ENCODE measurements around the gene PODNL1. TPM values are rescaled to one million over a fixed set of nuclear protein-coding genes. Genes with fewer than 3 reads are reported as not detected.

PODNL1 gene
- total and polyA plus RNA-seq, 2 of the 8 experiments (the other 6 are each of a cell fraction or from before 2014, with no cell fraction given): 1.0 to 1.5 TPM

- Histone ChIP-seq H4K20me1 (replicated peaks in 1 of 2; ENCODE audit: control insufficient read depth in 1 of 2, insufficient read depth in 2 of 2, low read length in 2 of 2) (peaks cover 0 to 6% of the 10 kb centered on the region in 2 experiments), H3K4me2 (ENCODE audit: insufficient read depth in 1 of 2, low read depth in 2 of 2, low read length in 2 of 2) (peak overlapping the region; percentile 17 to 34; a peak in 2 of 4 replicates), H2AK5ac (ENCODE audit: low read depth, low read length) (no peak overlapping the region), H3K36me3 (ENCODE audit: control insufficient read depth in 2 of 4, insufficient read depth in 4 of 4, low read length in 3 of 4) (0 out of 8 replicates have a peak, but pooled peaks cover 0 to 2% (median 0%) of the 10 kb centered on the region in 4 experiments), H3K9me3 (ENCODE audit: insufficient read depth in 2 of 2, low read depth in 1 of 2, low read length in 1 of 2) (no peaks in the 10 kb centered on the region), H3K14ac (ENCODE audit: insufficient read length) (no peak overlapping the region), H2BK12ac (ENCODE audit: low read depth, low read length) (peak overlapping the region; percentile 29; the same call in 1 of the 2 replicates), H2BK120ac (replicated peaks; ENCODE audit: low read depth, low read length) (no peak overlapping the region), H3K79me1 (ENCODE audit: low read depth, low read length) (peaks cover 3% of the 10 kb centered on the region; the same call in 1 of the 2 replicates), H4K5ac (ENCODE audit: insufficient read length, low read depth, low read length) (peak overlapping the region; percentile 54), H2AFZ (ENCODE audit: low read length) (no peak overlapping the region), H2BK5ac (ENCODE audit: low read depth, low read length) (peak overlapping the region; percentile 82), H4K91ac (replicated peaks; ENCODE audit: insufficient read length, low read length) (peak overlapping the region; percentile 54), H3K18ac (ENCODE audit: extremely low read depth, low read length) (peak overlapping the region; percentile 44), H3K23me2 (ENCODE audit: low read depth, low read length) (peaks cover 14% of the 10 kb centered on the region; the same call in 1 of the 2 replicates), H3K23ac (ENCODE audit: insufficient read length) (no peak overlapping the region), H2BK20ac (ENCODE audit: low read length) (no peak overlapping the region), H3K27me3 (replicated peaks in 1 of 4; ENCODE audit: control insufficient read depth in 3 of 4, extremely low read depth in 1 of 4, insufficient read depth in 3 of 4, low read length in 3 of 4) (peaks cover 0 to 2% (median 0%) of the 10 kb centered on the region in 4 experiments; a peak in 1 of 7 replicates), H3K27ac (ENCODE audit: low read depth, low read length) (no peak overlapping the region), H3K4ac (replicated peaks; ENCODE audit: insufficient read length, low read depth, low read length) (no peak overlapping the region), H4K8ac (ENCODE audit: extremely low read depth, insufficient read depth, low read length) (peak overlapping the region; percentile 66), H3K56ac (replicated peaks; ENCODE audit: insufficient read length, low read depth, low read length) (no peak overlapping the region), H3K4me3 (ENCODE audit: extremely low read depth in 1 of 4, insufficient read depth in 2 of 4, low read depth in 3 of 4, low read length in 4 of 4) (no peak overlapping the region), H3K79me2 (ENCODE audit: control insufficient read depth in 1 of 2, insufficient read depth in 2 of 2, low read length in 2 of 2) (no peaks in the 10 kb centered on the region), H3K4me1 (replicated peaks in 1 of 4; ENCODE audit: control insufficient read depth in 3 of 4, insufficient read depth in 4 of 4, low read length in 3 of 4) (peaks cover 3 to 34% (median 19%) of the 10 kb centered on the region in 4 experiments), H3K9ac (replicated peaks in 1 of 4; ENCODE audit: extremely low read depth in 1 of 4, low read depth in 3 of 4, low read length in 3 of 4) (peak overlapping the region in 1 of 4 experiments; percentile 36; a peak in 2 of 7 replicates), H2BK15ac (ENCODE audit: low read length) (peak overlapping the region; percentile 66)
- DNase-seq (ENCODE audit: low read depth in 1 of 2, low spot score in 2 of 2) (no peak), FAIRE-seq (no peak)
- 78% methylated on average over 18 of the region's 22 CpGs; no CpG with 5 or more reads in 1 of the 2 experiments for WGBS, 2 experiments (ENCODE audit: extremely low coverage in 1 of 2, insufficient coverage in 1 of 2, insufficient read length in 1 of 2, insufficient replicate concordance in 2 of 2, low coverage in 1 of 2, low lambda C conversion rate in 2 of 2, missing lambda C conversion rate in 1 of 2)
- ChIA-PET CTCF (ENCODE audit: partially characterized antibody) (interaction anchor here (0.6 to 1.8 kb wide), 10 partner anchors 9 to 170 kb away, joined by 3 to 6 read pairs (median 4); partner anchors contain the start of gene MISP3), POLR2A (ENCODE audit: partially characterized antibody) (interaction anchor here (0.6 to 1.6 kb wide), 14 partner anchors 14 to 121 kb away, joined by 3 to 9 read pairs (median 3); partner anchors contain the start of gene DCAF15)
- no peak for TF ChIP-seq NANOG (IDR thresholded peaks at IDR 0.05; ENCODE audit: insufficient read depth, low read depth, low read length, poor library complexity, severe bottlenecking)
- TF ChIP-seq HDAC6 (IDR thresholded peaks at IDR 0.05; ENCODE audit: low read depth, low read length): no peak
- no peak for TF ChIP-seq SAP30 (IDR thresholded peaks at IDR 0.05; ENCODE audit: insufficient read depth, insufficient replicate concordance, low read length)
- TF ChIP-seq ASH2L (IDR thresholded peaks at IDR 0.05; ENCODE audit: low read length): peak; percentile 44
- TF ChIP-seq CHD2 (IDR thresholded peaks at IDR 0.05; ENCODE audit: low read length): no peak
- TF ChIP-seq SIN3A (conservative IDR thresholded peaks at IDR 0.05 in 1 of 2, IDR thresholded peaks at IDR 0.05 in 1 of 2; ENCODE audit: low read depth in 1 of 2, low read length in 2 of 2): no peak
- TF ChIP-seq, protein P1, sequence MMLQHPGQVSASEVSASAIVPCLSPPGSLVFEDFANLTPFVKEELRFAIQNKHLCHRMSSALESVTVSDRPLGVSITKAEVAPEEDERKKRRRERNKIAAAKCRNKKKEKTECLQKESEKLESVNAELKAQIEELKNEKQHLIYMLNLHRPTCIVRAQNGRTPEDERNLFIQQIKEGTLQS (IDR thresholded peaks at IDR 0.05; ENCODE audit: insufficient read depth, low read depth, low read length): no peak
- no peak for TF ChIP-seq SIX5 (IDR thresholded peaks at IDR 0.05; ENCODE audit: low read depth, low read length)
- no peak for TF ChIP-seq CHD1 (IDR thresholded peaks at IDR 0.05; ENCODE audit: low read depth, low read length)
- peak; percentile 45; the same call in 1 of the 2 replicates for TF ChIP-seq KDM1A (IDR thresholded peaks at IDR 0.05; ENCODE audit: borderline replicate concordance, low read length)
Measured at GRCh38 chr19:13935765-13936510, 2.3 kb downstream of the PODNL1 start.

Measured in H1 (cell line).